BLaER1 treated with 17β-estradiol and CSF1 and Interleukin-3, amounts not matched to agents 10 nM and 100 nM (cell line): Measurements from ENCODE around the gene WDR48.

Experiments
- H3K27ac ChIP-seq, 11 experiments: shearing (Covaris generic); formaldehyde crosslinking; 2 replicates each; pipeline ENCODE4 v1.8.1; 2022
- H3K27me3 ChIP-seq, 11 experiments: shearing (Covaris generic); formaldehyde crosslinking; 2 replicates each; pipeline ENCODE4 v1.8.1; 2022
- H3K36me3 ChIP-seq, 11 experiments: shearing (Covaris generic); formaldehyde crosslinking; 2 replicates each; pipeline ENCODE4 v1.8.1; 2022
- H3K4me1 ChIP-seq, 10 experiments: shearing (Covaris generic); formaldehyde crosslinking; 2 replicates each; pipeline ENCODE4 v1.8.1; 2022
- H3K4me2 ChIP-seq, 11 experiments: shearing (Covaris generic); formaldehyde crosslinking; 2 replicates each; pipeline ENCODE4 v1.8.1; 2022
- H3K4me3 ChIP-seq, 10 experiments: shearing (Covaris generic); formaldehyde crosslinking; 2 replicates each; pipeline ENCODE4 v1.8.1; 2022
- H3K9ac ChIP-seq, 11 experiments: shearing (Covaris generic); formaldehyde crosslinking; 2 replicates each; pipeline ENCODE4 v1.8.1; 2022
- H3K9me3 ChIP-seq, 11 experiments: shearing (Covaris generic); formaldehyde crosslinking; replicated peaks in 1 of 11; 2 replicates each; pipeline ENCODE4 v1.8.1; 2022
- H4K20me1 ChIP-seq, 11 experiments: shearing (Covaris generic); formaldehyde crosslinking; 2 replicates each; pipeline ENCODE4 v1.8.1; 2022
- Cebpa-rat ChIP-seq, 11 experiments: shearing (Covaris generic); IDR thresholded peaks; 2 replicates each; pipeline ENCODE4 v1.8.1; 2022

The WDR48 gene

DNA sequence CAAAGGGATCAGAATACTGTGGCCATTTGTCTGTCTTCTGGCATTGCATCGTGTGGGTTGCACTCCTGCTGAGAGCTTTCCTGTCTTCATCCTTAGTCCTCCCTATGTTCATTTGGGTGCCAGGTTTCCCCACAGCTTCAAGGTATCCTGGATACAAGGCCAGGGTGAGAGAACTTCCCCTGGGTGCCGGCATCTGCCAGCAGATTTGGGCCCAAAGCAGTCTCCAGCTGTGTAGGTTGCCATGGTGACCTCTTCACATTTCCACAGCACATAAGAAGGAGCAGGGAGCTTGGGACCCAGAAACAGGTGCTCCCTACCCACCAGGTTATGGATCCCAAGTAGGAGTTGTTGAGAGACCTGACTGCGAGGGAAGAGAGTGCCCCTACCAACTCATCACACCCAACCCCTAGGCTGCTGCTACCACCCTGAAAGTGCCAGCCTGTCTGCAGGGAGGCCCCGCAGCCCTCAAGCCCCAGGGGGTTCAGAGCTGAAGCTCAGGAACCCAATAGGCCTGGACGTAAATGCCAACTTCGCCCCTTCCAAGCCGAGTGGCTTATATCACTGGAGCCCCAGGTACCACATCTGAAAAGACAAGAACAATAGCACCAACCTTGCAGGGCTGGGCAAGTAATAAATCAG lies 75.6 kb downstream of the WDR48 start:
- H3K4me1 ChIP-seq = peaks cover 28 to 93% (median 74%) of the 10 kb centered on the region in 10 experiments
- peak overlapping the region in 9 of 11 experiments; percentile 7 to 69 (median 55); a peak in 17 of 22 replicates for H3K9ac ChIP-seq
- no peaks in the 10 kb centered on the region for H3K27me3 ChIP-seq
- no peaks in the 10 kb centered on the region for H4K20me1 ChIP-seq
- peak overlapping the region; percentile 24 to 98 (median 94) for H3K4me2 ChIP-seq
- no peaks in the 10 kb centered on the region for H3K36me3 ChIP-seq
- TF ChIP-seq Cebpa-rat (IDR thresholded peaks at IDR 0.05) = no peak
- peak overlapping the region in 9 of 11 experiments; percentile 12 to 84 (median 72); a peak in 17 of 22 replicates for H3K27ac ChIP-seq
- H3K9me3 ChIP-seq = no peaks in the 10 kb centered on the region
- H3K4me3 ChIP-seq = peak overlapping the region in 7 of 10 experiments; percentile 3 to 51 (median 32); a peak in 10 of 20 replicates

GRCh38 chr3:39127908-39128304 lies 76.1 kb downstream of the WDR48 start:
- Histone ChIP-seq H3K4me3 (peak overlapping the region in 7 of 10 experiments; percentile 3 to 51 (median 32); a peak in 11 of 20 replicates), H3K27me3 (no peaks in the 10 kb centered on the region), H4K20me1 (no peaks in the 10 kb centered on the region), H3K27ac (peak overlapping the region in 9 of 11 experiments; percentile 18 to 84 (median 72); a peak in 16 of 22 replicates), H3K4me2 (peak overlapping the region; percentile 24 to 98 (median 94)), H3K36me3 (no peaks in the 10 kb centered on the region), H3K9ac (peak overlapping the region in 9 of 11 experiments; percentile 7 to 69 (median 55); a peak in 16 of 22 replicates), H3K9me3 (no peaks in the 10 kb centered on the region), H3K4me1 (peaks cover 28 to 90% (median 75%) of the 10 kb centered on the region in 10 experiments)
- TF ChIP-seq Cebpa-rat (IDR thresholded peaks at IDR 0.05) = no peak

- Histone ChIP-seq H3K4me3 (peak overlapping the region in 3 of 10 experiments; percentile 30 to 51 (median 42); a peak in 2 of 20 replicates), H3K36me3 (no peaks in the 10 kb centered on the region), H3K27me3 (no peaks in the 10 kb centered on the region), H3K4me1 (peaks cover 28 to 86% (median 75%) of the 10 kb centered on the region in 10 experiments), H3K4me2 (peak overlapping the region; percentile 24 to 98 (median 94); a peak in 21 of 22 replicates), H3K9me3 (no peaks in the 10 kb centered on the region), H4K20me1 (no peaks in the 10 kb centered on the region), H3K27ac (peak overlapping the region in 9 of 11 experiments; percentile 18 to 84 (median 72); a peak in 16 of 22 replicates), H3K9ac (peak overlapping the region in 5 of 11 experiments; percentile 28 to 69 (median 67); a peak in 7 of 22 replicates)
- no peak for TF ChIP-seq Cebpa-rat (IDR thresholded peaks at IDR 0.05)
These were observed 77.1 kb downstream of the WDR48 start for GRCh38 chr3:39128951-39129350.

DNA sequence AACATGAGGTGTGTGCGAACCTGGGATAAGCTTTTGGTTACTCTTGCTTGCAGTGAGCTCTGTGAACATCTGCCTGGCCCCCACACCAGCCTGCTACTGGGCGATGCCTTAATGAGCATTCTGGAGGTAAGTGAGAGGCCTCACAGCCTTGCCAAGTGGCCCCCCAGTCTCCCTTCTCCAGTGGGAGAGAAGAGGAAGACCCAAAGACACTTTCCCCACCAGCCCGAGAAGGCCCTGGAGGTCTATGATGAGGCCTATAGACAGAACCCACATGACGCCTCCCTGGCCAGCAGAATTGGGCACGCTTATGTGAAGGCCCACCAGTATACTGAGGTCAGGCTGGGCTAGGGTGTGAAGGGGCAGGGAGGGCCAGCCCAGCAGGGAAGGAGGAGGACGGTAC lies 78.2 kb downstream of the WDR48 start:
- no peaks in the 10 kb centered on the region for H3K9me3 ChIP-seq
- H3K4me3 ChIP-seq = no peak overlapping the region
- H3K27ac ChIP-seq = peak overlapping the region in 1 of 11 experiments; percentile 81; a peak in 2 of 22 replicates
- H4K20me1 ChIP-seq = no peaks in the 10 kb centered on the region
- H3K4me2 ChIP-seq = peak overlapping the region in 8 of 11 experiments; percentile 93 to 98 (median 95); a peak in 16 of 22 replicates
- no peak for TF ChIP-seq Cebpa-rat (IDR thresholded peaks at IDR 0.05)
- H3K4me1 ChIP-seq = peaks cover 28 to 84% (median 68%) of the 10 kb centered on the region in 10 experiments
- no peaks in the 10 kb centered on the region; a peak in 1 of 22 replicates for H3K36me3 ChIP-seq
- no peaks in the 10 kb centered on the region for H3K27me3 ChIP-seq
- no peak overlapping the region for H3K9ac ChIP-seq

- H3K27ac ChIP-seq = peak overlapping the region in 1 of 11 experiments; percentile 81; a peak in 1 of 22 replicates
- H3K27me3 ChIP-seq = no peaks in the 10 kb centered on the region
- peak overlapping the region in 7 of 11 experiments; percentile 93 to 98 (median 96); a peak in 12 of 22 replicates for H3K4me2 ChIP-seq
- H3K4me3 ChIP-seq = no peak overlapping the region
- H3K9me3 ChIP-seq = no peaks in the 10 kb centered on the region
- H3K36me3 ChIP-seq = no peaks in the 10 kb centered on the region; a peak in 1 of 22 replicates
- TF ChIP-seq Cebpa-rat (IDR thresholded peaks at IDR 0.05) = no peak
- no peak overlapping the region for H3K9ac ChIP-seq
- peaks cover 28 to 76% (median 61%) of the 10 kb centered on the region in 10 experiments for H3K4me1 ChIP-seq
- no peaks in the 10 kb centered on the region; a peak in 1 of 22 replicates for H4K20me1 ChIP-seq
These were observed 79.0 kb downstream of the WDR48 start for GRCh38 chr3:39130693-39131265.

GRCh38 chr3:39132096-39133092 lies 80.6 kb downstream of the WDR48 start:
- Histone ChIP-seq H3K4me3 (no peak overlapping the region), H4K20me1 (peaks cover 0 to 11% (median 0%) of the 10 kb centered on the region in 11 experiments; a peak in 1 of 22 replicates), H3K9me3 (no peaks in the 10 kb centered on the region), H3K27me3 (no peaks in the 10 kb centered on the region), H3K4me2 (peak overlapping the region in 3 of 11 experiments; percentile 1 to 98 (median 12); a peak in 4 of 22 replicates), H3K36me3 (peaks cover 0 to 6% (median 0%) of the 10 kb centered on the region in 11 experiments; a peak in 4 of 22 replicates), H3K27ac (no peak overlapping the region), H3K9ac (no peak overlapping the region), H3K4me1 (peaks cover 15 to 60% (median 45%) of the 10 kb centered on the region in 10 experiments)
- no peak for TF ChIP-seq Cebpa-rat (IDR thresholded peaks at IDR 0.05)

GRCh38 chr3:39133093-39133490 lies 81.3 kb downstream of the WDR48 start:
- no peak overlapping the region for H3K4me3 ChIP-seq
- no peak for TF ChIP-seq Cebpa-rat (IDR thresholded peaks at IDR 0.05)
- peaks cover 8 to 53% (median 38%) of the 10 kb centered on the region in 10 experiments for H3K4me1 ChIP-seq
- no peaks in the 10 kb centered on the region for H3K9me3 ChIP-seq
- H3K27ac ChIP-seq = no peak overlapping the region
- H3K4me2 ChIP-seq = no peak overlapping the region
- no peaks in the 10 kb centered on the region for H3K27me3 ChIP-seq
- peaks cover 0 to 18% (median 0%) of the 10 kb centered on the region in 11 experiments; a peak in 6 of 22 replicates for H4K20me1 ChIP-seq
- H3K36me3 ChIP-seq = peaks cover 0 to 12% (median 4%) of the 10 kb centered on the region in 11 experiments; a peak in 6 of 22 replicates
- no peak overlapping the region for H3K9ac ChIP-seq

GRCh38 chr3:39133822-39134221 lies 82.0 kb downstream of the WDR48 start:
- H4K20me1 ChIP-seq = peaks cover 0 to 25% (median 0%) of the 10 kb centered on the region in 11 experiments; a peak in 6 of 22 replicates

More at GRCh38 chr3:39133822-39134221, 82.0 kb downstream of the WDR48 start:
- Histone ChIP-seq H3K4me3 (no peak overlapping the region), H3K4me1 (peaks cover 6 to 46% (median 34%) of the 10 kb centered on the region in 10 experiments), H3K27ac (no peak overlapping the region), H3K27me3 (no peaks in the 10 kb centered on the region), H3K9me3 (no peaks in the 10 kb centered on the region), H3K4me2 (no peak overlapping the region; a peak in 1 of 22 replicates), H3K9ac (no peak overlapping the region), H3K36me3 (peaks cover 0 to 17% (median 9%) of the 10 kb centered on the region in 11 experiments; a peak in 7 of 22 replicates)
- no peak for TF ChIP-seq Cebpa-rat (IDR thresholded peaks at IDR 0.05)
